Measurements from ENCODE around the gene PRDX1. TPM values are rescaled to one million over a fixed set of nuclear protein-coding genes. Genes with fewer than 3 reads are reported as not detected.

The PRDX1 gene
- 305 and 686 TPM in 2 replicates for total RNA-seq

DNA sequence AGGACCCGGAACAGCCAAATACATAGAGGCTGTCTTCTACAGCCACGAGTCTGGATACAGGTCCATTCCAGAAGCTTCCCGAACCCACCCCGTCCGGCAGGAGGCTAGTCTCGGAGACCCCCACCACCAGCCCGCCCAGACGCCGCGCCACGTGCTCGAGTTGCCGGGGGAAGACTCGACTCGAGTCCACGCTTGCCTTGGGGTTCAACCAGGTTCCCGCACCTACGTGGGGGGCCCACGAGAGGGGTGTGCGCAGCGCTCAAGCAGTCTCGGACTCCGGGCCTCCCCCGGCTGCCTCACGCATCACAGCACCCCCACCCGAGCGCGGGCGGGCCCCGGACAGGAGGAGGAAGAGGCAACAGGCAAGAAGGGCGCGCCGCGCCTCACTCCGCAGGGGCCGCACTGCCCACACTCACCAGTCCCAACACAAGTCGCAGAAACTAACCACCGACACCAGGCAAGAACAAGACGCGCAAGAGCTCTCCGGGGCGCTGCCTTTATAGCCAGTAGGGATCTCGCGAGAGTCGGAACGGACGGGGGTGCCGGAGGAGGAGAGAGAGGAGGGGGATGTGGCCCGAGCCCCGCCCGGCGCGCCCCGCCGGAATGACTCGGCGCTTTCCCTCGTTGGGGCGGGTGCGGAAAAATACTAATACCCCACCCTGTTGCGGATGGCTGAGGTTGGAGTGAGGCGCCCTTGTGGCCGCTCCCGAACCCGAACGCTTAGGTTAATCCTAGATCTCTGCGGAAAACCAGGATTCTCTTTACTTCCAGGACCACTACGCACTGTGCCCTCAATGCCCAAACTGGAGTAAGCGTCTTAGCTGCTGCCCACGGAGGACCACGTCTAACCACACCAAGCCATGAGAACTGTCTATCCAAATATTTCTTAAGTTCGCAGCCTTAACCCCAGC lies at the start of gene PRDX1:
PRDX1 (minus strand) TSS at position 472 of the 911 bp plus-strand sequence. CDS start 2,841 bp downstream, outside the sequence.

DNA sequence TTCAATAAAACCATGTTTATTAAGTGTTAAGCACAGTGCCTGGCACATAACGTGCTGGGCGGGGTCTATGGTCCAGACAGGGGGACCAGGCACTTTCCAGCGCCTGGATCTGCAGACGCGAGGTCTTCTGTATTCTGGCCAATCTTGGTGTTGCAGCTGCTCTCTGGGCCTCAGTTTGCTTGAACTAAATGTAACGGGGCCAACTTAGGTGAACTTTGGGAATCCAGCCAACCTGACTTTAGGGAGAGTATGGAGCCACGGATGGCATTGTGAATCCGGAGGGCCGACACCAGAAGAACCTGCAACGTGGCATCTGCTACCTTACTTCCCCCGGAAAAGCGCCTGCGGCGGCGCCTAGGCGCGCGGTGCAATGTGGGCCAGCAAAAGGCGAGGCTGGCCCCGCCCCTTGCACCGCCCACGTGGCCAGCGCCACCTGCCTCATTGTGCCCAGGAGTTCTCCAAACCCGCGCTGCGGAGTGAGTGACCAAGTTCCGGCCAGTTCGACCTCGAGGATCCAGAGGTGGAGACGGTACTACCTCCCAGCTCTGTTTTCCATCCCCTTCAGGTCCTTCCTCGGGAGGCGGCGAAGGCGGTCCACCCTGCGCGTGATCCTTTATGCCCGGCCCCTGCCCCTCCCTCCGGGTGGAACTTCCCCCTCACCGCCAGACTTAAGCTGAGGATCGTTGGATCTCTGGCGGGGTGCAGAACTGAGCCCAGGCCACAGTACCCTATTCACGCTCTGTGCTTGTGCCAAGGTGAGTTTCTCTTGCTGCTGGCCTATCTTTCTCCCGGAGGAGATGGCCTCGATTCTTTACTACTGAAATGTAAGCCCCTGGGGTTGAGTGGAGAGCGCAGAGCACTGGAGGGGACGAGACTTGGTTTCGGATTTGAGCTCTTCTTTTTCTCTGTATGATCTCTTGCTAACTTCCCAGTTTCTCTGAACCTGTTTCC lies 29.0 kb upstream of the PRDX1 start, which contains the start of gene AKR1A1:
AKR1A1 (plus strand) TSS at position 426 of the 951 bp plus-strand sequence. CDS start 10,969 bp downstream, outside the sequence.

GRCh38 chr1:45490626-45491486 lies 30.8 kb downstream of the PRDX1 start, which contains the start of gene TESK2:
TESK2 (minus strand) TSS chr1:45491163; CDS start chr1:45457785, 33,378 bp downstream.

Other genes starting within 250 kb of the PRDX1 start
- 1.3 and 2.0 TPM in 2 replicates for gene HPDL, start 195.0 kb downstream of the PRDX1 start, total RNA-seq
- gene TOE1, start 181.7 kb downstream of the PRDX1 start, total RNA-seq, result 11.4 and 20.2 TPM in 2 replicates
- 14.6 and 27.1 TPM in 2 replicates for gene MUTYH, start 181.4 kb downstream of the PRDX1 start, total RNA-seq
- gene TESK2, start 30.7 kb downstream of the PRDX1 start, total RNA-seq, result 10.8 and 13.3 TPM in 2 replicates
- gene CCDC163, start 21.8 kb downstream of the PRDX1 start, total RNA-seq, result 0.39 and 2.4 TPM in 2 replicates
- gene MMACHC, start 21.6 kb downstream of the PRDX1 start, total RNA-seq, result 1.2 and 7.8 TPM in 2 replicates
- gene AKR1A1, start 28.9 kb upstream of the PRDX1 start, total RNA-seq, result 108 and 120 TPM in 2 replicates
- 35.1 and 68.3 TPM in 2 replicates for gene NASP, start 62.2 kb upstream of the PRDX1 start, total RNA-seq
- 2.4 and 2.6 TPM in 2 replicates for gene CCDC17, start 102.2 kb upstream of the PRDX1 start, total RNA-seq
- 90.8 and 96.2 TPM in 2 replicates for gene GPBP1L1, start 164.6 kb upstream of the PRDX1 start, total RNA-seq
- 8.6 and 17.8 TPM in 2 replicates for gene TMEM69, start 166.3 kb upstream of the PRDX1 start, total RNA-seq
- 6.2 and 12.6 TPM in 2 replicates for gene IPP, start 228.8 kb upstream of the PRDX1 start, total RNA-seq

All from placental epithelial cell (primary cell).